ENCODE data around the gene NDUFS3. TPM values are rescaled to one million over a fixed set of nuclear protein-coding genes. Genes with fewer than 3 reads are reported as not detected.
"Not testable (repeated sequence)": the region's sequence is repeated elsewhere in the genome, so short reads cannot be mapped to it uniquely, and the experiment has no call there.

NDUFS3 gene
- total and polyA plus RNA-seq, 7 donors = 74.4 to 323 (median 106) TPM

DNA sequence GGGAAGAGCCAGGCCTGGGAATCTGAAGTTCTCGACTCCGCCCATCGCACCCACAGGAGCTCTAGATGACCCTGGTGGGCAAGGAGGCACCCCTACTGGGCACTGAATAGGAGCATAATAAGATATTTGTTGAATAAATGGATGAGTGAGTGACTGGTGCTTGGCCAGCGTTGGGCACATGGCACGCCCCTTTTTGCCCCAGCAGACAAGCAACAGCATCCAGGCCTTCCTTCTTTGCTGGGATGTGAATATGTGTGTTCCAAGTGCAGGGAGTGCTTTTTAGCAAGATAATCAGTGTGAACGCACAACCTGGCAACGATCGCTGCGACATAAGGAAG lies 25.5 kb upstream of the NDUFS3 start:
- no peaks in the 10 kb centered on the region for H3K27me3 ChIP-seq
- peak overlapping the region; percentile 87 to 95 (median 94) for H3K27ac ChIP-seq
- H3K4me3 ChIP-seq = peak overlapping the region; percentile 85 to 97 (median 94)
- WGBS, 2 donors = 13 to 20% methylated on average over 9 of the region's 9 CpGs
- H3K9me3 ChIP-seq = no peaks in the 10 kb centered on the region
- TF ChIP-seq EP300 (IDR thresholded peaks at IDR 0.05) = no peak
- TF ChIP-seq, protein P1, sequence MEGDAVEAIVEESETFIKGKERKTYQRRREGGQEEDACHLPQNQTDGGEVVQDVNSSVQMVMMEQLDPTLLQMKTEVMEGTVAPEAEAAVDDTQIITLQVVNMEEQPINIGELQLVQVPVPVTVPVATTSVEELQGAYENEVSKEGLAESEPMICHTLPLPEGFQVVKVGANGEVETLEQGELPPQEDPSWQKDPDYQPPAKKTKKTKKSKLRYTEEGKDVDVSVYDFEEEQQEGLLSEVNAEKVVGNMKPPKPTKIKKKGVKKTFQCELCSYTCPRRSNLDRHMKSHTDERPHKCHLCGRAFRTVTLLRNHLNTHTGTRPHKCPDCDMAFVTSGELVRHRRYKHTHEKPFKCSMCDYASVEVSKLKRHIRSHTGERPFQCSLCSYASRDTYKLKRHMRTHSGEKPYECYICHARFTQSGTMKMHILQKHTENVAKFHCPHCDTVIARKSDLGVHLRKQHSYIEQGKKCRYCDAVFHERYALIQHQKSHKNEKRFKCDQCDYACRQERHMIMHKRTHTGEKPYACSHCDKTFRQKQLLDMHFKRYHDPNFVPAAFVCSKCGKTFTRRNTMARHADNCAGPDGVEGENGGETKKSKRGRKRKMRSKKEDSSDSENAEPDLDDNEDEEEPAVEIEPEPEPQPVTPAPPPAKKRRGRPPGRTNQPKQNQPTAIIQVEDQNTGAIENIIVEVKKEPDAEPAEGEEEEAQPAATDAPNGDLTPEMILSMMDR (IDR thresholded peaks at IDR 0.05) = peak in 1 of 4 experiments; percentile 38
- no peak for DNase-seq
- H3K4me1 ChIP-seq = peaks cover 0 to 44% (median 31%) of the 10 kb centered on the region in 4 donors
- intact Hi-C loops (cut with DNase I) = loop anchor here (2.0 to 5.0 kb wide), 3 partner anchors 36 to 127 kb away; partner anchors contain the start of gene PSMC3
- no peaks in the 10 kb centered on the region for H3K36me3 ChIP-seq

DNA sequence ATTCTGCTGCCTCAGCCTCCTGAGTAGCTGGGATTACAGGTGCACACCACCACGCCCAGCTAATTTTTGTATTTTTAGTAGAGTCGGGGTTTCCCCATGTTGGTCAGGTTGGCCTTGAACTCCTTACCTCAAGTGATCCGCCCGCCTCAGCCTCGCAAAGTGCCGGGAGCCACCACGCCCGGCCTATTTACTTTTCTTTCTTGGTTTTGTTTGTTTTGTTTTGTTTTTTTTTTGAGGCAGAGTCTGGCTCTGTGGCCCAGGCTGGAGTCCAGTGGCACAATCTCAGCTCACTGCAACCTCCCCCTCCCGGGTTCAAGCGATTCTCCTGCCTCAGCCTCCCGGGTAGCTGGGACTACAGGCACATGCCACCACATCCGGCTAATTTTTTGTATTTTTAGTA lies 21.9 kb upstream of the NDUFS3 start:
- H3K27me3 ChIP-seq; H3K4me3 ChIP-seq; intact Hi-C loops (cut with DNase I); H3K9me3 ChIP-seq; H3K36me3 ChIP-seq; H3K27ac ChIP-seq; H3K4me1 ChIP-seq; DNase-seq: not testable (repeated sequence)
- WGBS, 2 donors = 52 to 82% methylated on average over 12 of the region's 12 CpGs

DNA sequence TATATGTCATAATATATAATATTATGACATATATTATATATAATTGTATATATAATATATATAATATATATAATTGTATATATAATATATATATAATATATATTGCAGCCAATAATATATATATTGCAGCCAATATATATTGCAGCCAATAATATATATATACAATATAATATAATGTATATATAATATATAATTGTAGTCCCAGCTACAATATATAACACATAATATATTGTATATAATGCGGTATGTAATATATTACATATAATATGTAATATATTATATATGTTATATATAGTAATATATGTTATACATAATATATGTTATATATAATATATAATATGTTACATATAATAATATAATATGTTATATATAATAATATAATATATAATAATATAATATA lies 20.2 kb upstream of the NDUFS3 start:
- H3K27ac ChIP-seq = no peak overlapping the region
- 95 to 96% methylated on average over 1 of the region's 1 CpG for WGBS, 2 donors
- H3K27me3 ChIP-seq = no peaks in the 10 kb centered on the region
- intact Hi-C loops (cut with DNase I) = no loop called here
- no peak overlapping the region for H3K4me3 ChIP-seq
- no peaks in the 10 kb centered on the region for H3K9me3 ChIP-seq
- TF ChIP-seq, protein P1 (IDR thresholded peaks at IDR 0.05) = no peak
- no peak for TF ChIP-seq POLR2AphosphoS5 (IDR thresholded peaks at IDR 0.05)
- TF ChIP-seq EP300 (IDR thresholded peaks at IDR 0.05) = no peak
- TF ChIP-seq POLR2A (IDR thresholded peaks at IDR 0.05) = no peak
- DNase-seq = no peak
- peaks cover 0 to 2% (median under 1%) of the 10 kb centered on the region in 4 donors for H3K4me1 ChIP-seq
- no peaks in the 10 kb centered on the region for H3K36me3 ChIP-seq

DNA sequence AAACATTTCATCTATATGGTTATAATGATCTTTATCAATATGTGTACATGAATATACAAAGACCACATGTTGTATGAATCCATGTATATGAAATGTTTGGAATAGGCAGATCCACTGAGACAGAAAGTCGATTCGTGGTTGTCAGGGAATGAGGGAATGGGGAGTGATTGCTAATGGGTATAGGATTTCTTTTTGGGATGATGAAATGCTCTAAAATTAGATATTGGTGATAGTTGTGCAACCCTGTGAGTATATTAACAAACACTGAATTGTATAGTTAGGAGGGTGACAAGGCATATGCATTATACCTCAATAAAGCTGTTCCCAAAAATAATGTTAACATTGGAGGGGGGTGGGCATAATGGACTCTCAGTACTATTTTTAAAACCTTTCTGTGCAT lies 18.4 kb upstream of the NDUFS3 start:
- TF ChIP-seq POLR2AphosphoS5 (IDR thresholded peaks at IDR 0.05) (no peak), POLR2A (IDR thresholded peaks at IDR 0.05) (no peak), EP300 (IDR thresholded peaks at IDR 0.05) (no peak)
- TF ChIP-seq, protein P1 (IDR thresholded peaks at IDR 0.05) = no peak
- Histone ChIP-seq H3K4me1 (peaks cover 0 to 9% (median 7%) of the 10 kb centered on the region in 4 donors), H3K27me3 (no peaks in the 10 kb centered on the region), H3K36me3 (no peaks in the 10 kb centered on the region), H3K4me3 (no peak overlapping the region), H3K27ac (no peak overlapping the region), H3K9me3 (no peaks in the 10 kb centered on the region)
- intact Hi-C loops (cut with DNase I) = no loop called here
- 89 to 91% methylated on average over 2 of the region's 2 CpGs for WGBS, 2 donors
- no peak for DNase-seq

DNA sequence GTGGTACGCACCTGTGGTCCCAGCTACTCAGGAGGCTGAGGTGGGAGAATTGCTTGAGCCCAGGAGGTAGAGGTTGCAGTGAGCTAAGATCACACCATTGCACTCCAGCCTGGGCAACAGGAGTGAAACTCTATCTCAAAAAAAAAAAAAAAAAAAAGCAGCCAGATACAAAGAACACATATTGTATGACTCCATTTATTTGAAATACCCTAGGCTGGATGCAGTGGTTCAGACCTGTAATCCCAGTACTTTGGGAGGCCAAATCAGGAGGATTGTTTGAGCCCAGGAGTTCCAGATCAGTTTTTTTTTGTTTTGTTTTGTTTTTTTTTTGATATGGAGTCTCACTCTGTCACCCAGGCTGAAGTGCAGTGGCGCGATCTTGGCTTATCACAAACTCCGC lies 16.5 kb upstream of the NDUFS3 start:
- 98 to 99% methylated on average over 4 of the region's 4 CpGs for WGBS, 2 donors

DNA sequence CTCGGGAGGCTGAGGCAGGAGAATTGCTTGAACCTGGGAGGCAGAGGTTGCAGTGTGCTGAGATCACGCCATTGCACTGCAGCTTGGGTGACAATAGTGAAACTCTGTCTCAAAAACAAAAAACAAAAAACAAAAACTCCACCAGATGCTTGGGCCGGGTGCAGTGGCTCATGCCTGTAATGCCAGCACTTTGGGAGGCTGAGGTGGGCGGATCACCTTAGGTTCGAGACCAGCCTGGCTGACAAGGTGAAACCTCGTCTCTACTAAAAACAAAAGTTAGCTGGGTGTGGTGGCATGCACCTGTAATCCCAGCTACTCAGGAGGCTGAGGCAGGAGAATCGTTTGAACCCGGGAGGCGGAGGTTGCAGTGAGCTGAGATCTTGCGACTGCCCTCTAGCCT lies 14.5 kb upstream of the NDUFS3 start:
- DNase-seq; H3K4me3 ChIP-seq; H3K27me3 ChIP-seq; intact Hi-C loops (cut with DNase I); H3K9me3 ChIP-seq; H3K36me3 ChIP-seq; H3K27ac ChIP-seq: not testable (repeated sequence)
- peaks cover 0 to 20% (median 12%) of the 10 kb centered on the region in 4 donors for H3K4me1 ChIP-seq
- WGBS, 2 donors = 83 to 92% methylated on average over 10 of the region's 10 CpGs

More for the DNA sequence above, 16.5 kb upstream of the NDUFS3 start:
- intact Hi-C loops (cut with DNase I); DNase-seq; H3K9me3 ChIP-seq; H3K27ac ChIP-seq; H3K4me3 ChIP-seq; H3K27me3 ChIP-seq; H3K36me3 ChIP-seq: not testable (repeated sequence)
- peaks cover 0 to 20% (median 12%) of the 10 kb centered on the region in 4 donors for H3K4me1 ChIP-seq
